CD14-positive monocyte (primary cell): ENCODE measurements around the gene HS6ST1. TPM values are rescaled to one million over a fixed set of nuclear protein-coding genes. Genes with fewer than 3 reads are reported as not detected.

Source experiments
- DNase-seq, 3 donors: peaks; one replicate each; pipeline ENCODE4 v3.0.0-alpha.2; 2011 to 2022
- H2AFZ ChIP-seq: 2 replicates; pipeline ENCODE4 v1.6.0; 2012; ENCODE audit warnings: mild to moderate bottlenecking, low read depth, low read length, inconsistent platforms; ENCODE audit not compliant: insufficient read depth, poor library complexity, severe bottlenecking
- H3K27ac ChIP-seq, 2 donors: 1 replicate in 1 of 2; 2 replicates in 1 of 2; pipeline ENCODE4 v1.5.1; 2012 to 2013; ENCODE audit warnings: low read length in 2 of 2, control low read depth in 1 of 2, inconsistent platforms in 1 of 2, low read depth in 1 of 2, mild to moderate bottlenecking in 1 of 2
- H3K27me3 ChIP-seq, 2 donors: one replicate each; pipeline versions ENCODE4 v1.6.0 to v1.6.1; 2011 to 2013; ENCODE audit warnings: low read length in 2 of 2; ENCODE audit not compliant: control insufficient read depth in 2 of 2, insufficient read depth in 2 of 2
- H3K36me3 ChIP-seq, 2 donors: replicated peaks in 1 of 2; 1 replicate in 1 of 2; 2 replicates in 1 of 2; pipeline versions ENCODE4 v1.5.1 to v1.6.1; 2012 to 2013; ENCODE audit warnings: low read length in 2 of 2, control low read depth in 1 of 2, inconsistent platforms in 1 of 2, mild to moderate bottlenecking in 1 of 2; ENCODE audit not compliant: insufficient read depth in 2 of 2, control insufficient read depth in 1 of 2
- H3K4me1 ChIP-seq, 2 donors: 1 replicate in 1 of 2; 2 replicates in 1 of 2; pipeline versions ENCODE4 v1.5.1 to v1.6.1; 2012 to 2013; ENCODE audit warnings: low read length in 2 of 2, control low read depth in 1 of 2, inconsistent platforms in 1 of 2, mild to moderate bottlenecking in 1 of 2, moderate library complexity in 1 of 2; ENCODE audit not compliant: insufficient read depth in 2 of 2, control insufficient read depth in 1 of 2
- H3K4me2 ChIP-seq: replicated peaks from 2 replicates; pipeline ENCODE3; 2012; ENCODE audit warnings: low read length, moderate library complexity, mild to moderate bottlenecking; ENCODE audit not compliant: poor library complexity, severe bottlenecking; ENCODE audit errors: extremely low read depth
- H3K4me3 ChIP-seq, 3 experiments: fragments of 200-600 bp in 1 of 3; sonication (generic) in 1 of 3; replicated peaks in 1 of 3; 1 replicate in 2 of 3; 2 replicates in 1 of 3; pipeline ENCODE4 v1.5.1; 2011 to 2013; ENCODE audit warnings: low read length in 3 of 3, mild to moderate bottlenecking in 3 of 3, control low read depth in 2 of 3, low read depth in 2 of 3, inconsistent platforms in 1 of 3, moderate library complexity in 1 of 3
- H3K79me2 ChIP-seq: 2 replicates; pipeline ENCODE4 v1.6.0; 2012; ENCODE audit warnings: mild to moderate bottlenecking, control low read depth, inconsistent platforms, low read length, moderate library complexity; ENCODE audit not compliant: insufficient read depth
- H3K9ac ChIP-seq: 2 replicates; pipeline ENCODE4 v1.6.0; 2017; ENCODE audit warnings: low read length, mild to moderate bottlenecking; ENCODE audit not compliant: insufficient read depth, poor library complexity, severe bottlenecking
- H3K9me3 ChIP-seq, 2 donors: replicated peaks in 1 of 2; 1 replicate in 1 of 2; 2 replicates in 1 of 2; pipeline versions ENCODE4 v1.5.1 to v1.6.1; 2012 to 2013; ENCODE audit warnings: low read length in 2 of 2, control low read depth in 1 of 2; ENCODE audit not compliant: control insufficient read depth in 1 of 2, insufficient read depth in 1 of 2
- H4K20me1 ChIP-seq: 2 replicates; pipeline ENCODE4 v1.6.0; 2012; ENCODE audit warnings: mild to moderate bottlenecking, low read length, control low read depth, moderate library complexity; ENCODE audit not compliant: insufficient read depth
- H3K27ac Mint-ChIP-seq, 7 donors: one replicate each; pipeline ENCODE4 v1.8.0; 2020; ENCODE audit warnings: mild to moderate bottlenecking in 7 of 7, mixed read lengths in 7 of 7, moderate library complexity in 6 of 7, inconsistent platforms in 2 of 7
- H3K27me3 Mint-ChIP-seq, 3 donors: one replicate each; pipeline ENCODE4 v1.8.0; 2021 to 2022; ENCODE audit warnings: low read depth in 3 of 3, mild to moderate bottlenecking in 3 of 3, mixed read lengths in 3 of 3, moderate library complexity in 3 of 3, inconsistent platforms in 1 of 3
- H3K36me3 Mint-ChIP-seq, 2 donors: one replicate each; pipeline ENCODE4 v1.8.0; 2020; ENCODE audit warnings: mixed read lengths in 2 of 2, inconsistent platforms in 1 of 2, mild to moderate bottlenecking in 1 of 2
- H3K4me1 Mint-ChIP-seq: one replicate; pipeline ENCODE4 v1.8.0; 2020; ENCODE audit warnings: mild to moderate bottlenecking, mixed read lengths
- H3K4me3 Mint-ChIP-seq, 2 donors: one replicate each; pipeline ENCODE4 v1.8.0; 2020; ENCODE audit warnings: mild to moderate bottlenecking in 2 of 2, mixed read lengths in 2 of 2, moderate library complexity in 1 of 2
- H3K9me3 Mint-ChIP-seq, 7 donors: one replicate each; pipeline ENCODE4 v1.8.0; 2020 to 2022; ENCODE audit warnings: mixed read lengths in 7 of 7, mild to moderate bottlenecking in 6 of 7, moderate library complexity in 6 of 7, inconsistent platforms in 2 of 7
- CTCF ChIP-seq: fragments of 200-600 bp; IDR thresholded peaks from one replicate; pipeline ENCODE4 v1.8.0; 2022; ENCODE audit warnings: antibody characterized with exemption, mild to moderate bottlenecking
- WGBS: methylation state at CpG from one replicate; pipeline ENCODE4 v1.1.5; 2013; ENCODE audit warnings: missing lambda C conversion rate; ENCODE audit not compliant: insufficient coverage; 5-methylcytosine and 5-hydroxymethylcytosine counted together
- intact Hi-C, 2 donors: fragments of 100-400 bp; cut with micrococcal nuclease; formaldehyde crosslinking; loops; one replicate each; pipeline versions ENCODE4 v1.15.0 to v1.15.1; 2023
- polyA plus RNA-seq, 3 donors: library from polyadenylated mRNA; depleted of rRNA in 1 of 3; unstranded in 2 of 3; stranded (reverse) in 1 of 3; fragments of 300-500 nt in 2 of 3; fragments of >200 nt in 1 of 3; fragmentation: Illumina TruSeq in 2 of 3; gene quantifications; 1 replicate in 2 of 3; 2 replicates in 1 of 3; pipeline ENCODE4 v1.2.3, GENCODE V29; 2012 to 2021

HS6ST1 gene
- polyA plus RNA-seq, 3 donors: 2.9 to 5.4 (median 4.0) TPM

- H3K9me3 Mint-ChIP-seq: peaks cover 0 to 2% (median 0%) of the 10 kb centered on the region in 7 donors
- Histone ChIP-seq H3K79me2 (no peaks in the 10 kb centered on the region), H3K4me1 (peaks cover 4 to 12% of the 10 kb centered on the region in 2 donors), H3K27me3 (peaks cover 0 to 11% of the 10 kb centered on the region in 2 donors), H3K9ac (no peak overlapping the region), H3K9me3 (no peaks in the 10 kb centered on the region), H4K20me1 (no peaks in the 10 kb centered on the region), H2AFZ (no peak overlapping the region), H3K4me3 (no peak overlapping the region), H3K27ac (no peak overlapping the region), H3K4me2 (no peak overlapping the region), H3K36me3 (no peaks in the 10 kb centered on the region)
- TF ChIP-seq CTCF: no peak
- H3K4me3 Mint-ChIP-seq: no peak overlapping the region
- 98% methylated on average over 5 of the region's 8 CpGs for WGBS
- peaks cover 6% of the 10 kb centered on the region for H3K4me1 Mint-ChIP-seq
- peak overlapping the region in 1 of 7 donors; percentile 5 for H3K27ac Mint-ChIP-seq
- no peaks in the 10 kb centered on the region for H3K36me3 Mint-ChIP-seq
- no peak for DNase-seq
- peaks cover 10 to 19% (median 12%) of the 10 kb centered on the region in 3 donors for H3K27me3 Mint-ChIP-seq
- intact Hi-C loops: no loop called here
Observed at GRCh38 chr2:128236491-128237035, 82.1 kb downstream of the HS6ST1 start.

GRCh38 chr2:128235581-128235980 is 83.1 kb downstream of the HS6ST1 start:
- no peak for TF ChIP-seq CTCF
- Histone ChIP-seq H3K27ac (no peak overlapping the region), H3K9ac (no peak overlapping the region), H3K4me3 (no peak overlapping the region), H3K9me3 (no peaks in the 10 kb centered on the region), H3K79me2 (no peaks in the 10 kb centered on the region), H3K4me2 (no peak overlapping the region), H2AFZ (no peak overlapping the region), H3K36me3 (no peaks in the 10 kb centered on the region), H4K20me1 (no peaks in the 10 kb centered on the region), H3K27me3 (peaks cover 0 to 11% of the 10 kb centered on the region in 2 donors), H3K4me1 (peaks cover 4 to 12% of the 10 kb centered on the region in 2 donors)
- H3K4me1 Mint-ChIP-seq: peaks cover 8% of the 10 kb centered on the region
- DNase-seq: no peak
- peaks cover 0 to 2% (median 0%) of the 10 kb centered on the region in 7 donors for H3K9me3 Mint-ChIP-seq
- WGBS: 94% methylated on average over 8 of the region's 8 CpGs
- H3K4me3 Mint-ChIP-seq: no peak overlapping the region
- intact Hi-C loops: loop anchor here in 1 of 2 donors (2.0 kb wide), 1 partner anchor 57 kb away; no protein-coding TSS in a partner anchor
- H3K27me3 Mint-ChIP-seq: peaks cover 10 to 24% (median 14%) of the 10 kb centered on the region in 3 donors
- no peaks in the 10 kb centered on the region for H3K36me3 Mint-ChIP-seq
- H3K27ac Mint-ChIP-seq: no peak overlapping the region
